Parathyroid adenoma (tissue), 2 donors: ENCODE data around the gene EIF2B2.
"Not testable (repeated sequence)": the region's sequence is repeated elsewhere in the genome, so short reads cannot be mapped to it uniquely, and the experiment has no call there.

Experiments
- H2AFZ ChIP-seq: fragments of 300-600 bp; sonication (generic); one replicate; pipeline ENCODE4 v1.7.0; 2017; ENCODE audit warnings: antibody characterized with exemption, mild to moderate bottlenecking
- H3K27ac ChIP-seq: fragments of 300-600 bp; sonication (generic); one replicate; pipeline ENCODE4 v1.7.0; 2017
- H3K27me3 ChIP-seq: fragments of 300-600 bp; sonication (generic); one replicate; pipeline ENCODE4 v1.7.0; 2017; ENCODE audit warnings: low read length; ENCODE audit not compliant: control insufficient read depth, insufficient read depth
- H3K36me3 ChIP-seq: fragments of 300-600 bp; sonication (generic); one replicate; pipeline ENCODE4 v1.7.0; 2017; ENCODE audit warnings: low read length; ENCODE audit not compliant: control insufficient read depth, insufficient read depth
- H3K4me1 ChIP-seq: fragments of 300-600 bp; sonication (generic); one replicate; pipeline ENCODE4 v1.7.0; 2017; ENCODE audit warnings: control low read depth
- H3K4me2 ChIP-seq: fragments of 300-600 bp; sonication (generic); one replicate; pipeline ENCODE4 v1.7.0; 2017; ENCODE audit warnings: low read length
- H3K4me3 ChIP-seq: fragments of 300-600 bp; sonication (generic); one replicate; pipeline ENCODE4 v1.7.0; 2017; ENCODE audit warnings: low read depth, low read length
- H3K79me2 ChIP-seq: fragments of 300-600 bp; sonication (generic); one replicate; pipeline ENCODE4 v1.7.0; 2017; ENCODE audit warnings: control low read depth
- H3K9ac ChIP-seq: fragments of 300-600 bp; sonication (generic); one replicate; pipeline ENCODE4 v1.7.0; 2017; ENCODE audit warnings: mild to moderate bottlenecking
- H3K9me3 ChIP-seq: fragments of 300-600 bp; sonication (generic); one replicate; pipeline ENCODE4 v1.7.0; 2017; ENCODE audit warnings: low read length; ENCODE audit not compliant: control insufficient read depth
- CTCF ChIP-seq: fragments of 300-600 bp; sonication (generic); IDR thresholded peaks from one replicate; pipeline ENCODE4 v1.7.0; 2017; ENCODE audit warnings: antibody characterized with exemption, mild to moderate bottlenecking
- donor health status: primary hyperparathyroidism.

EIF2B2 gene

GRCh38 chr14:74984236-74985027 lies 18.3 kb upstream of the EIF2B2 start:
- Histone ChIP-seq H3K36me3 (no peaks in the 10 kb centered on the region), H3K4me2 (no peak overlapping the region), H2AFZ (no peak overlapping the region), H3K4me1 (no peaks in the 10 kb centered on the region), H3K9me3 (no peaks in the 10 kb centered on the region), H3K27ac (no peak overlapping the region), H3K4me3 (no peak overlapping the region), H3K9ac (no peak overlapping the region), H3K27me3 (no peaks in the 10 kb centered on the region), H3K79me2 (no peaks in the 10 kb centered on the region)
- TF ChIP-seq CTCF: no peak

GRCh38 chr14:74985028-74985310 lies 17.8 kb upstream of the EIF2B2 start:
- Histone ChIP-seq H3K4me2 (no peak overlapping the region), H3K27ac (no peak overlapping the region), H3K79me2 (no peaks in the 10 kb centered on the region), H3K4me1 (no peaks in the 10 kb centered on the region), H3K4me3 (no peak overlapping the region), H3K36me3 (no peaks in the 10 kb centered on the region), H2AFZ (no peak overlapping the region), H3K9me3 (no peaks in the 10 kb centered on the region), H3K9ac (no peak overlapping the region), H3K27me3 (no peaks in the 10 kb centered on the region)
- TF ChIP-seq CTCF: no peak

GRCh38 chr14:74985806-74986205 lies 16.9 kb upstream of the EIF2B2 start:
- H2AFZ ChIP-seq: no peak overlapping the region
- no peaks in the 10 kb centered on the region for H3K4me1 ChIP-seq
- no peaks in the 10 kb centered on the region for H3K27me3 ChIP-seq
- TF ChIP-seq CTCF: no peak
- no peak overlapping the region for H3K4me3 ChIP-seq
- H3K9ac ChIP-seq: no peak overlapping the region
- H3K9me3 ChIP-seq: no peaks in the 10 kb centered on the region
- H3K79me2 ChIP-seq: no peaks in the 10 kb centered on the region
- no peak overlapping the region for H3K4me2 ChIP-seq
- no peaks in the 10 kb centered on the region for H3K36me3 ChIP-seq
- H3K27ac ChIP-seq: no peak overlapping the region

GRCh38 chr14:74988131-74988530 lies 14.6 kb upstream of the EIF2B2 start:
- Histone ChIP-seq H3K9me3 (no peaks in the 10 kb centered on the region), H3K4me3 (no peak overlapping the region), H2AFZ (no peak overlapping the region), H3K36me3 (no peaks in the 10 kb centered on the region), H3K27ac (no peak overlapping the region), H3K27me3 (no peaks in the 10 kb centered on the region), H3K4me1 (no peaks in the 10 kb centered on the region), H3K79me2 (no peaks in the 10 kb centered on the region), H3K9ac (no peak overlapping the region), H3K4me2 (no peak overlapping the region)
- no peak for TF ChIP-seq CTCF

- Histone ChIP-seq H3K4me3 (no peak overlapping the region), H3K79me2 (no peaks in the 10 kb centered on the region), H3K36me3 (no peaks in the 10 kb centered on the region), H3K4me1 (no peaks in the 10 kb centered on the region), H3K9me3 (no peaks in the 10 kb centered on the region), H3K27me3 (no peaks in the 10 kb centered on the region), H3K9ac (no peak overlapping the region), H3K27ac (no peak overlapping the region), H3K4me2 (no peak overlapping the region), H2AFZ (no peak overlapping the region)
- TF ChIP-seq CTCF: no peak
Measured at GRCh38 chr14:74988993-74989392, 13.7 kb upstream of the EIF2B2 start.

- not testable (repeated sequence) for H3K4me2 ChIP-seq, H2AFZ ChIP-seq, H3K27ac ChIP-seq, H3K4me1 ChIP-seq, H3K4me3 ChIP-seq, H3K79me2 ChIP-seq, H3K36me3 ChIP-seq, H3K9ac ChIP-seq, H3K9me3 ChIP-seq, H3K27me3 ChIP-seq
Measured at GRCh38 chr14:74994182-74994581, 8.5 kb upstream of the EIF2B2 start.

GRCh38 chr14:74995781-74996180 lies 6.9 kb upstream of the EIF2B2 start:
- H3K4me1 ChIP-seq, H3K4me3 ChIP-seq, H3K9ac ChIP-seq, H3K9me3 ChIP-seq, H3K4me2 ChIP-seq, H3K27me3 ChIP-seq, H3K79me2 ChIP-seq, H3K27ac ChIP-seq, H2AFZ ChIP-seq, H3K36me3 ChIP-seq: not testable (repeated sequence)
